D721Med (cell line): ENCODE data around the gene AUH.

ENCODE experiments used
- DNase-seq: peaks from one replicate; pipeline ENCODE4 v3.0.0; 2011; ENCODE audit warnings: low spot score; ENCODE audit not compliant: insufficient read length
- FAIRE-seq: peaks from 2 replicates; lab custom pipeline; 2011; peaks lifted over from hg19 to GRCh38; lab: Jason Lieb, UNC
- CTCF ChIP-seq: IDR thresholded peaks from 2 replicates; pipeline ENCODE4 v1.5.1; 2012; ENCODE audit warnings: mild to moderate bottlenecking, control low read depth; ENCODE audit not compliant: insufficient read depth; ENCODE audit errors: missing control alignments

The AUH gene

GRCh38 chr9:91403665-91404543 lies 42.2 kb upstream of the AUH start:
- DNase-seq (no peak), FAIRE-seq (no peak)
- TF ChIP-seq CTCF = no peak

DNA sequence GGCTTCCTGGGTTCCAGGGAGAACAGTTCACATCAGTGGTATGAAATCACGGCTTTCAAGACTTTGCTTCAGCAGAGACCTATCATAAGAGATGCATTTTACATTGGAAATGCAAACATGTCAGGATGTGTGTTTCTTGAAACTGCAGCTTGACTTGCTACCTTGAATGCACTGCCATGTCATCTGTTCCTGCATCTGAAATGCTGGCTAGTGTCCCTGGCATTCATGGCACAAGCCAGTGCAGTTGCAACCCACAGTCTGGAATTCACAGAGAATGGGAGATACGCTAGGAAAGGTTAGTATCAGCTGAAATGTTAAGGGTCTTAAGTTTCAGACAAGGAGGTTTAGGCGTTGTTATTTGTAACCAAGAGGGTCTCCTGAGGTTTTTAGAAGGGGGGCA lies 37.2 kb upstream of the AUH start:
- no peak for FAIRE-seq

GRCh38 chr9:91395553-91396471 lies 34.1 kb upstream of the AUH start:
- FAIRE-seq = no peak
- no peak for DNase-seq
- no peak for TF ChIP-seq CTCF

More for the DNA sequence above, 37.2 kb upstream of the AUH start:
- no peak for TF ChIP-seq CTCF
- no peak for DNase-seq

GRCh38 chr9:91395106-91395552 lies 33.4 kb upstream of the AUH start:
- DNase-seq = no peak
- TF ChIP-seq CTCF = no peak
- no peak for FAIRE-seq

- FAIRE-seq (no peak), DNase-seq (no peak)
- TF ChIP-seq CTCF = no peak
Measured at GRCh38 chr9:91393826-91394225, 32.1 kb upstream of the AUH start.

- FAIRE-seq (no peak), DNase-seq (no peak)
- no peak for TF ChIP-seq CTCF
Measured at GRCh38 chr9:91392435-91392834, 30.7 kb upstream of the AUH start.
